ENCODE measurements around the gene NAV2. TPM values are rescaled to one million over a fixed set of nuclear protein-coding genes. Genes with fewer than 3 reads are reported as not detected.

NAV2 gene
- total and polyA plus RNA-seq, 4 donors = 5.0 to 250 (median 51.4) TPM

DNA sequence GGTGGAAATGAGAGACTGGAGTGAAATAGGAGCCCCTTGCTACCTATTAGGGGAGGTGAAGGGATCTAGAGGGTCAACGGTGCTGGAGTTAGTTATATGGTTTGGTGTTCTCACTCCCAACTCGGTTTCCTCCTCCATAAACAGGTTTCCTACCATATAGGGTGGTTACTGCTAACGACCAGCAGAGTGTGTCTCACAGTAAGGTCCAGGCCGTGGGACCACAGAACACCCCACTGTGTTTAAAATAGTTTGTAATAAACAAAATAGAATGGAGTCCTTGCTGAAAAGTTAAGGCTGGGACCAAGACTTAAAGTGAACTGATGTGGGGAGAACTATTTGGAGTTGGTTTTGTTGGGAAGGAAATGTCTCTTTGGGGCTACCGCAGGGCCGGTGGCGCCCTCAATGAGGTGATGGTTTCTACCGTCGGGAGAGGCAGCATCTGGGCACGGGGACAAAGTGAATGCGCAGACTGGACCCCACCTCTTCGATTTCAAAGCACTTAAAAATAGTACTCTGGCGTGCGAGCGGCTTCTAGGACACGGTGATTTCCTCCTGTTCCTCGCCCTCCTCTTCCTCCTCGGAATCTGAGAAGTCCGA is 443.1 kb downstream of the NAV2 start:
- Histone ChIP-seq H3K27me3 (ENCODE audit: control insufficient read depth in 1 of 2, insufficient read depth in 2 of 2, low read length in 1 of 2) (no peaks in the 10 kb centered on the region), H3K27ac (ENCODE audit: low read depth in 1 of 2, low read length in 2 of 2) (no peak overlapping the region), H3K36me3 (ENCODE audit: control insufficient read depth in 1 of 2, insufficient read depth in 2 of 2, low read length in 1 of 2) (no peaks in the 10 kb centered on the region), H3K4me3 (ENCODE audit: low read length in 2 of 2) (no peak overlapping the region), H3K4me1 (ENCODE audit: control insufficient read depth in 1 of 2, insufficient read depth in 2 of 2, low read length in 2 of 2) (no peaks in the 10 kb centered on the region), H3K9me3 (ENCODE audit: control insufficient read depth, low read length) (no peaks in the 10 kb centered on the region)
- intact Hi-C loops (cut with DNase I) = no loop called here
- ATAC-seq (ENCODE audit: low FRiP score) = no peak
- 20 to 29% methylated on average over 19 of the region's 19 CpGs for WGBS, 2 donors
- no peak for DNase-seq

DNA sequence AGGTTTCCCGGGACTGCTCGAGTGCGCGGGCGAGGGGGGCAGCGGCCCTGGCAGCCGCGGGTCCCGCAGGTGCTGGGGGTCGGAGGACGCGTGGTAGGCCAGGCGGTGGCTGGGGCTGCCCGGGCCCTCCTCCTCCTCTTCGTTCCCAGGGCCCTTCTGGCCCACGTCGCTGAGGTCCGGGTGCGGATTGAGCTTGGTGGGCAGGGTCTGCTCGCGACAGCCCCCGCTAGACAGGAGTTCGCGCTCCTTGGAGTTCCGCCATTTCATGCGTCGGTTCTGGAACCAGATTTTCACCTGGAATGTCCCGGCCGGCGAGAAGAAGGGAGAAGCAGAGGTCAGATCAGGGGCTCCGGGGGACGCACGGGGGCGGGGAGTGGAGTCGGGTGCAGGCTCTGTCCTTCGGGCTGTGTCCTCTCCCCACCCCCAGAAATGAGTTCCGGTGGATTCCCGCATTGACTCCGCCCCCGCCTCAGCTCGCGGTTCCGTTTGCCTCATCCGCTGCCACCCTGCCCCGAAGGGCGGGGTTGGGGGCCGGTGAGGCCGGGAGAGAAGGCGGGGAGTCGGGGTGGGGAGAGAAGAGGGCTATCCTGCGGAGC is 443.7 kb downstream of the NAV2 start:
- Histone ChIP-seq H3K9me3 (ENCODE audit: control insufficient read depth, low read length) (no peaks in the 10 kb centered on the region), H3K27ac (ENCODE audit: low read depth in 1 of 2, low read length in 2 of 2) (no peak overlapping the region), H3K4me3 (ENCODE audit: low read length in 2 of 2) (no peak overlapping the region), H3K36me3 (ENCODE audit: control insufficient read depth in 1 of 2, insufficient read depth in 2 of 2, low read length in 1 of 2) (no peaks in the 10 kb centered on the region), H3K27me3 (ENCODE audit: control insufficient read depth in 1 of 2, insufficient read depth in 2 of 2, low read length in 1 of 2) (no peaks in the 10 kb centered on the region), H3K4me1 (ENCODE audit: control insufficient read depth in 1 of 2, insufficient read depth in 2 of 2, low read length in 2 of 2) (no peaks in the 10 kb centered on the region)
- ATAC-seq (ENCODE audit: low FRiP score) = no peak
- WGBS, 2 donors = 4% methylated on average over 49 to 51 of the region's 51 CpGs
- intact Hi-C loops (cut with DNase I) = no loop called here
- peak in 1 of 2 donors; percentile 50 for DNase-seq

DNA sequence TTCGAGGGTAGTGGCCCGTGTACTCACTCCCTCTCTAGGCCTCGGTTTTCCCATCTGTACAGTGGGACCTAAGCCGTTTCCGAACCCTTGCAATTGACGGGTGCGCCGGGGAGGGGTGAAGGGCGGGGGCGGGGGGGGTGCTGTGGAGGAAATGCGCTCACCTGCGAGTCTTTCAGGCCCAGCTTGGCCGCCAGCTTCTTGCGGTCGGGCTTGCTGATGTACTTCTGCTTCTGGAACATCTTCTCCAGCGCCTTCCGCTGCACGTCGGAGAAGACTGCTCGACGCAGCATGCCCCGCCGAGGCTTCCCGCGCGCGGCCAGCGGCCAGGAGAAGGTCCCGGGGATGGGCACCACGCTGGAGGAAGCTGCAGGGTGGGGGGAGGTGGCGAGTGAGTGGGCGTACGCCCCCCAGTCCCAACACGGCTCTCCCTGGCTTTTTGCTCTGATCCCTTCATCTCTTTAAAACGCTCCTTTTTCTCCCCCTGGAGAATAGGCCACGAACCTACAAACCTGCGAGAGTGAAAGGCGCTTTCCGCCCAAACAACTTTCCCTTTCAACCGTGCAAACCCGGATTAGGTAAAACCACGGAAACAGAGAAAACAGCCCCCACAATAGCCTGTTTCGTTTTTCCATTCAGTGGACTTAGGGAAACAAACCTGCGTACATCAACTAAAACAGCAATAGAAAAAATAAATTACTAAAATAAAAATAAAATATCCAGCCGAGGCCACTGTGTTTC is 444.4 kb downstream of the NAV2 start:
- intact Hi-C loops (cut with DNase I) = no loop called here
- no peaks in the 10 kb centered on the region for H3K27me3 ChIP-seq (ENCODE audit: control insufficient read depth in 1 of 2, insufficient read depth in 2 of 2, low read length in 1 of 2)
- WGBS, 2 donors = 5 to 6% methylated on average over 37 to 45 of the region's 45 CpGs

DNA sequence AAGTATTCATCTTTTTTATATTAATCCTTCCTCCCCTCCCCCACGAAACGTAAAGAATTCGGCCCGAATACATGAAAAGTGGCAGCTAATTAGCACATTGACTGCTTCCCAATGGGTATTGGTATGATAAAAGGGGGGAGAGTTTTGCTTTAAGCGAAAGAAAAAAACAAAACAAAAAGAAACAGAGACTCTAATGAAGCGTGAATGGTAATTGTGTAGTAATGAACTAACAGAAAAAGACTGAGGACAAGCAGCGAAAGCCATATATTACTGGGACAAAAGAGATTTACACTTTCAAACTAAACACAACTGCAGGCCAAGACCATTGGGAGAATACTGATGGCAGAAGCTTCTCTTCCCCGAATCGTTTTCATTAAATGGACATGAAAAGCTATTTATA is 445.1 kb downstream of the NAV2 start:
- Histone ChIP-seq H3K27ac (ENCODE audit: low read depth in 1 of 2, low read length in 2 of 2) (no peak overlapping the region), H3K27me3 (ENCODE audit: control insufficient read depth in 1 of 2, insufficient read depth in 2 of 2, low read length in 1 of 2) (no peaks in the 10 kb centered on the region), H3K4me1 (ENCODE audit: control insufficient read depth in 1 of 2, insufficient read depth in 2 of 2, low read length in 2 of 2) (no peaks in the 10 kb centered on the region), H3K9me3 (ENCODE audit: control insufficient read depth, low read length) (no peaks in the 10 kb centered on the region), H3K36me3 (ENCODE audit: control insufficient read depth in 1 of 2, insufficient read depth in 2 of 2, low read length in 1 of 2) (no peaks in the 10 kb centered on the region), H3K4me3 (ENCODE audit: low read length in 2 of 2) (no peak overlapping the region)
- ATAC-seq (ENCODE audit: low FRiP score) (no peak), DNase-seq (no peak)
- intact Hi-C loops (cut with DNase I) = no loop called here
- 10 to 13% methylated on average over 9 of the region's 9 CpGs for WGBS, 2 donors

More for the DNA sequence above, 444.4 kb downstream of the NAV2 start:
- H3K27ac ChIP-seq (ENCODE audit: low read depth in 1 of 2, low read length in 2 of 2) = no peak overlapping the region
- ATAC-seq (ENCODE audit: low FRiP score) = no peak
- H3K4me1 ChIP-seq (ENCODE audit: control insufficient read depth in 1 of 2, insufficient read depth in 2 of 2, low read length in 2 of 2) = no peaks in the 10 kb centered on the region
- DNase-seq = no peak
- H3K36me3 ChIP-seq (ENCODE audit: control insufficient read depth in 1 of 2, insufficient read depth in 2 of 2, low read length in 1 of 2) = no peaks in the 10 kb centered on the region
- H3K9me3 ChIP-seq (ENCODE audit: control insufficient read depth, low read length) = no peaks in the 10 kb centered on the region
- no peak overlapping the region for H3K4me3 ChIP-seq (ENCODE audit: low read length in 2 of 2)

DNA sequence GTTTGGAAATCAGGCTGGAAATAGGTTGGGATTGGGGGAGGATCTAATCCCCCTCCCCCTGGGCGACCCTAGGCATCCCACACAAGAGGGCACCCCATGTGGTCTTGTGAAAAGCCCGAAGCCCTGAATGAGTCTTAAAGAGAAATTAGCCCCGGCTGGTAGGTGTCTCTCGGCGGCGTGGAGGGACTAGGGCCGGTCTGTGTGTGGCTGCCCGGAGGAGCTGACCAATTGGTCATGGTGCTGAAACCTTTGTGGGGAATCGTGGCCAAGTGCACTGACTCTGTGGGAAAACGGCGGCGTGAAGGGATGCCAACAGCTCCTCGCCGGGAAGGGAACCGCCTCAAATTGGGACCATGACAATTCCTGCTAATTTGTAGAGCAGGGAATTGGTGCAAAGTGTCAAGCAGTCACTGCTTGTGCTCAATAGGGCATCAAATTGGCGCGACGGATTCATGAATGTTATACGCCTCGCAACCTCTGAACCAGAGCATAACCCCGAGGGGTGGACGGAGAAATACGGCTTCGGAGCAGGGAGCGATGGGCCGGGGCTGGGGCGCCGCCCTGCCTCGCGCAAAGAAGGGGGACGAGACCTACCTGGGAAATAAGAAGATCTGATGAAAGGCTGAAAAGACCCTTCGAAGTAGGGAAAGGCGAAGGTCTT is 446.1 kb downstream of the NAV2 start:
- Histone ChIP-seq H3K4me1 (ENCODE audit: control insufficient read depth in 1 of 2, insufficient read depth in 2 of 2, low read length in 2 of 2) (no peaks in the 10 kb centered on the region), H3K27me3 (ENCODE audit: control insufficient read depth in 1 of 2, insufficient read depth in 2 of 2, low read length in 1 of 2) (no peaks in the 10 kb centered on the region), H3K9me3 (ENCODE audit: control insufficient read depth, low read length) (no peaks in the 10 kb centered on the region), H3K4me3 (ENCODE audit: low read length in 2 of 2) (no peak overlapping the region), H3K27ac (ENCODE audit: low read depth in 1 of 2, low read length in 2 of 2) (no peak overlapping the region), H3K36me3 (ENCODE audit: control insufficient read depth in 1 of 2, insufficient read depth in 2 of 2, low read length in 1 of 2) (no peaks in the 10 kb centered on the region)
- DNase-seq (peak; percentile 69 to 83), ATAC-seq (ENCODE audit: low FRiP score) (peak; percentile 69)
- WGBS, 2 donors = 4% methylated on average over 33 of the region's 33 CpGs
- intact Hi-C loops (cut with DNase I) = no loop called here

DNA sequence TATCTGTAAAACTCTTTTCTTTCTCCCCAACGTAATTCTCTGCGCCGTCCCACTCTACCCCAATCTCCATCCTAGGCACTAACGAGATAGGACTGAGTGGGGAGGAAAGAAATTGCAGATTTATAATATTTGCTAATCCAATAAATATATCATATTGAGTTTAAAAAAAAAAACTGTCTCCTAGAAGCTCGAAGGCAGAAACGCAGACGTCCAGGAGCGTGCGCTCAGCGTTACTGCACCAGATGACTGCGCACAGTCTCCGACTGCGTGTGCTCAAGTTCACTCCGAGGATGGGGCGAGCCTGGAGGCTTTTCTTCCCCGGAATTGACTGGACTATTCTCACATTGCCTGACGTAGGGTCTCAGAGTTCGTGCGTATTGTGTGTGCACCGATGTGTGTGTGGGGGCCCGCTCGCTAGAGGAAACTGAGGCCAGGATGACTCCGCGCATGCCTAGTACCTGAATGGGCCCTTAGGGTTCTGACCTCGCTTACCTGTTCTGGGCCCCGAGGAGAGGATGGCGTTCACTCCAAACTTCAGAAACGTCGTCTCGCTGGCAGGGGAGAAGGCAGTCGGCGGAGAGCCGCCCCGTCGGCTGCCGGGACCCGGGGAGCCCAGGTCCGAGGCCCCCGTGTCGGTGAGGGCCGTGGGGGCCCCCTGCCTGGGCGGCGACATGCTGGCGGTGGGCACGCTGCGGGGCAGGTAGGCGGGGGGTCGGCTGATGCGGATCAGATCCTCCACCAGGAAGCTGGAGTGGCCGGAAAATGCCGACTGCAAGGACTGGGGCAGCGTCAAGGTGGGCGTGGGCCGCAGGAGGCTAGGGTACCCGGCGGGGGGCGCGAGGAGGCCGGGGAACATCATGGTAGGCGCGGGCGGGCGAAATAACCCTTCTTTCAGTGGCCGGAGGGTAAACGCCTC is 447.1 kb downstream of the NAV2 start:
- ATAC-seq (ENCODE audit: low FRiP score) (no peak), DNase-seq (no peak)
- no peak overlapping the region for H3K27ac ChIP-seq (ENCODE audit: low read depth in 1 of 2, low read length in 2 of 2)
- no peaks in the 10 kb centered on the region for H3K9me3 ChIP-seq (ENCODE audit: control insufficient read depth, low read length)
- no peak overlapping the region for H3K4me3 ChIP-seq (ENCODE audit: low read length in 2 of 2)
- intact Hi-C loops (cut with DNase I) = no loop called here
- H3K4me1 ChIP-seq (ENCODE audit: control insufficient read depth in 1 of 2, insufficient read depth in 2 of 2, low read length in 2 of 2) = no peaks in the 10 kb centered on the region
- H3K36me3 ChIP-seq (ENCODE audit: control insufficient read depth in 1 of 2, insufficient read depth in 2 of 2, low read length in 1 of 2) = no peaks in the 10 kb centered on the region
- no peaks in the 10 kb centered on the region for H3K27me3 ChIP-seq (ENCODE audit: control insufficient read depth in 1 of 2, insufficient read depth in 2 of 2, low read length in 1 of 2)
- WGBS, 2 donors = 3 to 5% methylated on average over 60 to 65 of the region's 65 CpGs

DNA sequence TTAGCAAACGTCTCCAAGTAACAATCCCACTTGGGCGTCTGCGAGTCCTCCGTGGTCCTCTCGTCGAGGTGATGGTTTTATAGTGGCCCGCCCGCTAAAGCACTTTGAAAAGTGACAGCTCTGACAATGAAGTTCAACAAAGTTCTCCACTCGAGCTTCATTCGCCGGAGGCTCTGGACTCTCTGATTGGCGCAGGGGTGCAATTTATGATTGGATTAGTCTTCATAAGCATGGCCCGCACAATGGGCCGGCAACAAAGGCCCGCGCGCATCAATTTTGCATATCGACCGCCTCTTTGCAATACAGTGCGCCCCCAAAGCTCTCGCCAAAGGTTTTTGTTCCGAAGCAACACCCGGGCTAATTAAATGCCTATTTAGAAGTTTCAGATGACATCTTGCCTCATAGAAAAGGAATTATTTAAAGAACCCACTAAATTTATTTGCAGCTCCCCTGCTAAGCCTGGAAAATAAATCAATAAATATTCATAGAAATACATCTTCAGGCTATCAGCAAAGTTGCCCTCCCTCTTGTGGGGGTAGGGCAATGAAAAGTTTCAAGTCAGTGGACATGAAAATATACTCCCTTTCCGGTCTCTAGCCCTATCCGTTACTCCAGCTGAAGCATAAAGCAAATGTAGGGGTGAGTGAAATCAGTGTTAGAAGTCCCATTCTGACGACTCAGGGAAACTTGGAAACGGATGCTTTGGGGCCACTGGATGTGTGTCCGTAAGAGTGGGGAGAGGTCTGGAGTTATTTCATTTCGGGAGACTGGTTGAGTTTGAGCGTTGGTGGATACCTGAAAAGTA is 448.0 kb downstream of the NAV2 start, which contains the start of gene DBX1:
DBX1 (minus strand) TSS at position 51 of the 805 bp plus-strand sequence. CDS start 151 bp downstream, outside the sequence.
- ATAC-seq (ENCODE audit: low FRiP score) (no peak), DNase-seq (no peak)
- 5 to 7% methylated on average over 30 of the region's 30 CpGs for WGBS, 2 donors
- Histone ChIP-seq H3K4me1 (ENCODE audit: control insufficient read depth in 1 of 2, insufficient read depth in 2 of 2, low read length in 2 of 2) (no peaks in the 10 kb centered on the region), H3K27ac (ENCODE audit: low read depth in 1 of 2, low read length in 2 of 2) (no peak within 1 kb of the TSS), H3K36me3 (ENCODE audit: control insufficient read depth in 1 of 2, insufficient read depth in 2 of 2, low read length in 1 of 2) (no peaks in the 10 kb centered on the region), H3K9me3 (ENCODE audit: control insufficient read depth, low read length) (no peaks in the 10 kb centered on the region), H3K27me3 (ENCODE audit: control insufficient read depth in 1 of 2, insufficient read depth in 2 of 2, low read length in 1 of 2) (no peaks in the 10 kb centered on the region), H3K4me3 (ENCODE audit: low read length in 2 of 2) (no peak within 1 kb of the TSS)
- intact Hi-C loops (cut with DNase I) = no loop called here
